A549 treated with GW870086 at 1 μM for 4 hours (cell line): Measurements from ENCODE around the gene ACE. TPM values are rescaled to one million over a fixed set of nuclear protein-coding genes. Genes with fewer than 3 reads are reported as not detected.

Source experiments
- total RNA-seq: library from RNA; stranded (reverse); fragments of 200-300 nt; extraction: Qiagen RNA extraction; gene quantifications from 5 replicates; pipeline ENCODE4 v1.2.3, GENCODE V29; 2022; ENCODE audit warnings: low read depth

The ACE gene
- 0.94 to 2.1 TPM (median 1.7 TPM) in 5 replicates for total RNA-seq

DNA sequence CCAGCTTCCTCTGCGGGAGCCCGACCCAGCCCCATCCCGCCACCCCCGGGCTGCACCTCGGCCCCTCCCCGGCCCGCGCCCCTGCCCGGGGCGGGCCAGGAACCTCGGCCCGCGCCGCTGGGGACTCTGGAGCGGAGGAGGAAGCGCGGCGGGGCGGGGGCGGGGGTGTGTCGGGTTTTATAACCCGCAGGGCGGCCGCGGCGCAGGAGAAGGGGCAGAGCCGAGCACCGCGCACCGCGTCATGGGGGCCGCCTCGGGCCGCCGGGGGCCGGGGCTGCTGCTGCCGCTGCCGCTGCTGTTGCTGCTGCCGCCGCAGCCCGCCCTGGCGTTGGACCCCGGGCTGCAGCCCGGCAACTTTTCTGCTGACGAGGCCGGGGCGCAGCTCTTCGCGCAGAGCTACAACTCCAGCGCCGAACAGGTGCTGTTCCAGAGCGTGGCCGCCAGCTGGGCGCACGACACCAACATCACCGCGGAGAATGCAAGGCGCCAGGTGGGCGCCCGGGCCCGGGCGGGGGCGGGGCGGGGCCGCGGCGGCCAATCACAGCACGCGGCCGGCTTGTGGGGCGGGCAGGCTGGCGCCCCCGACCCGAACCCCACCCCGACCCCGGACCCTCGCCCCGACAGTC, at the start of gene ACE:
Gene ACE (plus strand): TSS at position 208 of the 626 bp plus-strand sequence. CDS start 34 bp downstream, at position 242.

DNA sequence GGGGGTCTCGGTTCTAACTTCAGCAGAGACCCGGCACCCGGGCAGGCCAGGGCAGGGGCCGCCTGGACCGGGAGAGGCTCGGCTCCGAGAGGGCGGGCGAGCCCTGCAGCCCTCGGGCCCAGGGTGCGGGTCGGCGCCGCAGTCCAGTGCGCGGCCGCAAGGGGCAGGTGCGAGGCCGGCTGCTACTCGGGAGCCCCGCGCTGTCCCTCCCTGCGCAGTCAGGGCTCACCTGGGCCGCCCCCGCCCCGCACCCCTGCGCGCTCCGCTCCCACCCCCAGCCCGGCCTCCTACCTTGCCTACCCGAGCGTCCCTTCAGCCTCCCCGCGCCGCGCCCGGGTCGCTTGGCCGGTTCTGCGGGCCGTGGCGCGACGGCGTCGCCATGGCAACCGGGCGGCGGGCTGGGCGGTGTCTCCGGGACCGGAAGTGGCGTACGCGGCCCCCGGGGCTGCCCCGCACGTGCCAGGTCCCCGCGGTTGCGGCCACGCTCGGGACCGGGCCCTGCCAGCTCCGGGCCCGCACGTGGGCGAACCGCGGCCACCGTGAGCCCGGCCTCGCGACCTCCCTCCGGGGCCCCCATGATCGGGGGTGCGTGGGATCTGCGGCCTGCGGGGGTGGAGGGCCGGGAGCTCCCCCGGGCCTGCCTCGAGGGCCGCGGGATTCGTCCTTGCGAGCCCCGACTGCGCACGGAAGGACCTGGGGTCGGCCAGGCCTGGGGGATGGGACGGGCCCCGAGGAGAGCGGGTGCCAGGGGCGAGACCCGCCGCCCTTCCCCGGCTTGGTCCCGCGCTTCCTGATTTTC, 30.7 kb upstream of the ACE start, which contains the start of gene CYB561:
Gene CYB561 (minus strand): TSS at position 353 of the 799 bp plus-strand sequence. CDS start 8,759 bp downstream, outside the sequence.

DNA sequence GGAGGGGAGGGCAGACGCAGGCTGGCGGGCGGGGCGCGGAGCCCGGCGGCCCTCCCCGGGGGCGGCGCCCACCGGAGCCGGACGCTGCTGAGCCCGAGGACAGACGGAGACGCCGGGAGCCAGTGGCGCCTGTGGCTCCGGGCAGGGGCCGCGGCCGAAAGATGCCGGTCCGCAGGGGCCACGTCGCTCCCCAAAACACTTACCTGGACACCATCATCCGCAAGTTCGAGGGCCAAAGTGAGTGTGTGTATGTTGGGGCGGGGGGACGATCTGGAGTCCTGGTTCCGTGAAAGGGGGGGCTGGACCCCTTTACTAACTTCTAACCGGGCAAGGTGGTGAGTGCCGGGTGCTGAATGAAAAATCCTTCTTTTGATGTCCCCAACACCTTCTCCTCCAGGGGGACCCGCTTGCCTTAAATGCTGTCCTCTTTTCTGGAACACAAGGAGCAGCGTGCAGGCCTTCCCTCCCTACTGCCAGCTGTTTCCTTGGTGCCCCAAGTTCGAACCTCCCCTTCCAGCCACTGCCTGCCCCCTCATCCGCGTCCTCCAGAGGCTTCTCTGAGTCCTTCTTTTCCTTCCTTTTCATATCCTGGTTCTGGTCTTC, 46.5 kb downstream of the ACE start, which contains the start of gene KCNH6:
Gene KCNH6 (plus strand): TSS at position 106 of the 603 bp plus-strand sequence. CDS start 56 bp downstream, at position 162.

Other genes starting within 250 kb of the ACE start
- 28.5 to 37.6 TPM (median 35.8 TPM) in 5 replicates for gene CYB561, start 30.8 kb upstream of the ACE start, total RNA-seq
- not detected in 5 replicates for gene KCNH6, start 46.3 kb downstream of the ACE start, total RNA-seq
- 44.6 to 64.5 TPM (median 55.8 TPM) in 5 replicates for gene DCAF7, start 73.4 kb downstream of the ACE start, total RNA-seq
- gene TACO1, start 123.8 kb downstream of the ACE start, total RNA-seq: 49.0 to 57.3 TPM (median 55.2 TPM) in 5 replicates
- gene MAP3K3, start 145.4 kb downstream of the ACE start, total RNA-seq: 13.1 to 17.9 TPM (median 16.0 TPM) in 5 replicates
- gene LIMD2, start 223.1 kb downstream of the ACE start, total RNA-seq: 8.3 to 12.9 TPM (median 11.1 TPM) in 5 replicates